ENCODE measurements around the gene DPH1.

Gene DPH1

DNA sequence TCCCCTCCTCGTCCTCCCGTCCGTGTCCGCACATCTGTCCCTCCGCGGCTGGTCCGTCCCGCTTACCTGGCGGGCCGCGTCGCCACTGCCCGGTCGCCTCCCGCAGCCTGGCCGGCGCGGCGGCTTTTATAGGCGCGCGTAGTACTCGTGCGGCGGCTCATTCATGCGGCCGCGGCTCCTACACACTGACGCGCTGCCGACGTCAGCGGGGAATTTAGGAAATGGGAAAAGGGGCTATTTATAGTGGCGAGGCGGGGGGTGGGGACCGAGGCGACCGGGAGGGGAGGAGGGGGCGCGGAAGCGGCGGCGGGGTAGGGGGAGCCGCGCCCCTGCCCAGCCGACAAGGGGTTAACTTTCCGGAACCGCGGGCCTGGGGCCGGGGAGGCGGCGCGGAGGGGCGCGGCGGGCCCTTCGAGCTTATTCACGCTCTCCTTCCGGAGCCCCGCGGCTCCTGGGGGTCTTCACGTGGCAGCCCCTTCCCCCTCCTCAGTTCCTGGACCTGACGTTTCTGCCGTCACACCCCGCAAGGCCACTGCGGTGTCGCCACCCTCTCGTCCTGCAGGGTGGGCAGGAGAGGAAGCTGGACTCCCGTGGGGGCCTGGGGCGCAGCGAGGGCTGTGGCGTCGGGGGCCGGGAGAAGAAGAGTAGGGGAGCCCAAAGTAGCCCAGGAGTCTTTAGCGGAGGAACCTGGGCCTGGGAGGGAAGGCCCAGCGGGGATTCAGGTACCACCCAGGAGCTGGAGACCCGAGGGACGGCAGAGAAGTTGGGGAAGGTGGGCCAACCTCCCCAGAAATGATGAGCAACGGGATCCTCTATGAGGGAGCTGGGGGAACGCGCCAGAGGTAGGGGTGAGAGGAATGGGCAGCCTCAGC, 21.3 kb downstream of the DPH1 start:
- Histone ChIP-seq H3K27ac (no peak overlapping the region), H3K27me3 (peaks cover 0 to 67% of the 10 kb centered on the region in 2 donors), H3K4me3 (peak overlapping the region; percentile 61 to 83)

GRCh38 chr17:2051933-2052559, 22.1 kb downstream of the DPH1 start:
- Histone ChIP-seq H3K27ac (no peak overlapping the region), H3K4me3 (no peak overlapping the region), H3K4me1 (peaks cover 0 to 58% (median 51%) of the 10 kb centered on the region in 4 donors)

More for the DNA sequence above, 21.3 kb downstream of the DPH1 start:
- intact Hi-C loops (cut with DNase I; ENCODE audit: low total_unique reads) = no loop called here
- TF ChIP-seq, protein P1, sequence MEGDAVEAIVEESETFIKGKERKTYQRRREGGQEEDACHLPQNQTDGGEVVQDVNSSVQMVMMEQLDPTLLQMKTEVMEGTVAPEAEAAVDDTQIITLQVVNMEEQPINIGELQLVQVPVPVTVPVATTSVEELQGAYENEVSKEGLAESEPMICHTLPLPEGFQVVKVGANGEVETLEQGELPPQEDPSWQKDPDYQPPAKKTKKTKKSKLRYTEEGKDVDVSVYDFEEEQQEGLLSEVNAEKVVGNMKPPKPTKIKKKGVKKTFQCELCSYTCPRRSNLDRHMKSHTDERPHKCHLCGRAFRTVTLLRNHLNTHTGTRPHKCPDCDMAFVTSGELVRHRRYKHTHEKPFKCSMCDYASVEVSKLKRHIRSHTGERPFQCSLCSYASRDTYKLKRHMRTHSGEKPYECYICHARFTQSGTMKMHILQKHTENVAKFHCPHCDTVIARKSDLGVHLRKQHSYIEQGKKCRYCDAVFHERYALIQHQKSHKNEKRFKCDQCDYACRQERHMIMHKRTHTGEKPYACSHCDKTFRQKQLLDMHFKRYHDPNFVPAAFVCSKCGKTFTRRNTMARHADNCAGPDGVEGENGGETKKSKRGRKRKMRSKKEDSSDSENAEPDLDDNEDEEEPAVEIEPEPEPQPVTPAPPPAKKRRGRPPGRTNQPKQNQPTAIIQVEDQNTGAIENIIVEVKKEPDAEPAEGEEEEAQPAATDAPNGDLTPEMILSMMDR (IDR thresholded peaks at IDR 0.05) = no peak
- no peak for DNase-seq
- Histone ChIP-seq H3K36me3 (no peaks in the 10 kb centered on the region), H3K9me3 (no peaks in the 10 kb centered on the region), H3K4me1 (peaks cover 0 to 58% (median 51%) of the 10 kb centered on the region in 4 donors)

DNA sequence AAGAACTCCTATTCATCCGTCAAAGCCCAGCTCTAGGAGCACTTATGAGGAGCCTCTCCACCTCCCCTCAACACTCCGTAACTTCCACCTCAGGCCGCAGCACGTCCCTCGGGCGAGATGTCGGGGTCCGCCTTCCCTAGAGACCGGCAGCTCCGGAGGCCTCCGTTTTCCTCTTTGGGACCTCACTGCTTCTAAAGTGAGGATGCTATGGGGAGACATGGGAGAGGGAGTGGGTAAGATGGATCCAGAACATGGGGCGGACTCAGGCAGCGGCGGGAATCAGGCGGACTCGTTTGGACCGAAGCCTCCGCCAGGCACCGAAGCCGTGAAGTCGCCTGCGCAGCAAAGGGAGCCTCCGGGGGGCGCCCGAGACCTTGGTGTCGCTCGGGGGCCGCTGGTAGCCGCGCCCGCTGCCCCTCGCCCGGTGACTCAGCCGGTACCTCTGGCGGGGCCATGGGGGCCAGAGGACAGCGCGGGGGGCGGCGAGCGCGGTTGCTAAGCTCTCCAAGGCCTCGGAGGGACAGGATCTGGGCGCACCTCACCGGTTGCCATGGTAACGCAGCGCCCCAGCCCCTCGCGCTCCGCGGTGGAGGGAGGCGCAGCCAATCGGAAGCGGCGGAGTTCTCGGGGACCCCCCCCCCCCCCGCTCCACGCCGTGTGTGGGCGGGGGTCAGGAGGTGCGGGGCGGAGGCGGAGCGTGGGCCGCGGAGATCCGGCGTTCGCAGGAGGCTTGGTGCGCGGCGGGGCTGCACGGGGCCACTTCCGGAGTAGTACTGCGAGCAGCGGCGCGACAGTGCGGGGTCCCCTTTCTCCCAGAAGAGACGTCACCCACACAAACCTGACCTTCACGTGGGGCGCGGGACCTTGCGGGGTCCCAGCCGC, 23.7 kb downstream of the DPH1 start:
- H3K4me3 ChIP-seq = peak overlapping the region; percentile 51 to 60
- TF ChIP-seq, protein P1 (IDR thresholded peaks at IDR 0.05) = peak; percentile 42 to 43
- peak in 1 of 2 donors; percentile 73 for DNase-seq
- intact Hi-C loops (cut with DNase I; ENCODE audit: low total_unique reads) = loop anchor here (2.0 kb wide), 1 partner anchor 191 kb away; no protein-coding TSS in a partner anchor
- H3K27me3 ChIP-seq = peaks cover 0 to 61% of the 10 kb centered on the region in 2 donors
- H3K9me3 ChIP-seq = no peaks in the 10 kb centered on the region
- H3K27ac ChIP-seq = no peak overlapping the region
- H3K36me3 ChIP-seq = peaks cover 0 to 16% (median 6%) of the 10 kb centered on the region in 3 donors
- H3K4me1 ChIP-seq = peaks cover 0 to 58% (median 50%) of the 10 kb centered on the region in 4 donors

More at GRCh38 chr17:2051933-2052559, 22.1 kb downstream of the DPH1 start:
- Histone ChIP-seq H3K9me3 (no peaks in the 10 kb centered on the region), H3K27me3 (peaks cover 0 to 69% of the 10 kb centered on the region in 2 donors), H3K36me3 (peaks cover 0 to 2% (median 0%) of the 10 kb centered on the region in 3 donors)
- TF ChIP-seq, protein P1 (IDR thresholded peaks at IDR 0.05) = no peak
- DNase-seq = no peak
- intact Hi-C loops (cut with DNase I; ENCODE audit: low total_unique reads) = no loop called here

DNA sequence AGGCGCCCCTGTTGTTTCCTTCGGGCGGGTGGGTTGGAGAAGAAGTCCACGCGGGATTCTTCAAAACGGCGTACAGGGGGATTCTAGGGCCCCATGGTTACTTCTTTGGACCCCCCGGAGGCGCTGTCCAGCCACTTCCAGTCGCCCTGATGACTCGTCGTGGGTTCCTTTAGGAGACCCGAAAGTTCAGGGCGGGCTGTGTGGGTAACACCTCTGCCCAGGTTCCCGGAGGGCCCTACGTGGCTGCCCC, 24.2 kb downstream of the DPH1 start:
- peaks cover 0 to 53% (median 46%) of the 10 kb centered on the region in 4 donors for H3K4me1 ChIP-seq
- no peak for DNase-seq
- peaks cover 0 to 56% of the 10 kb centered on the region in 2 donors for H3K27me3 ChIP-seq
- peak overlapping the region in 1 of 2 donors; percentile 8 for H3K27ac ChIP-seq
- TF ChIP-seq, protein P1 (IDR thresholded peaks at IDR 0.05) = no peak
- no peaks in the 10 kb centered on the region for H3K9me3 ChIP-seq
- H3K4me3 ChIP-seq = peak overlapping the region; percentile 51 to 60
- intact Hi-C loops (cut with DNase I; ENCODE audit: low total_unique reads) = loop anchor here (2.0 kb wide), 1 partner anchor 191 kb away; no protein-coding TSS in a partner anchor
- H3K36me3 ChIP-seq = peaks cover 0 to 19% (median 6%) of the 10 kb centered on the region in 3 donors

Data from tibial artery (tissue), 4 donors.